ENCODE results near the gene TMEM131L.

DNA sequence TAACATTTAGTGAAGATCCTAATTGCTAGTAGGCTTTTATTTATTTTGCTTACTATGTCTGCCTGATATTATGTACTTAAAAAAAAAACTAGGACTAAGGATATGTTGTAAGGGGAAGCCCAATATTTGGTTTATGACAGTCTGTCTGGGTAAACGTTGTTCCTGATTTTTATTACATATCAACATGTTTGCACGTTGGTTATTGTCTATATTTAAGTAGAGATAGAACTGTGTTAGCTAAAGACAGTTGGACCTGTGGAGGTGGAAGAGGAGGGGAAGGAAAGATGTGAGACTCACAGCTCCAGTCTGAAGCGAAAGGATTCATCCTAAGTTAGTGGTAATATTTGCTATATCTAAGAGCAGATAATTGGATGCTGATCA, 90.3 kb downstream of the TMEM131L start:
- TF ChIP-seq, protein P1, sequence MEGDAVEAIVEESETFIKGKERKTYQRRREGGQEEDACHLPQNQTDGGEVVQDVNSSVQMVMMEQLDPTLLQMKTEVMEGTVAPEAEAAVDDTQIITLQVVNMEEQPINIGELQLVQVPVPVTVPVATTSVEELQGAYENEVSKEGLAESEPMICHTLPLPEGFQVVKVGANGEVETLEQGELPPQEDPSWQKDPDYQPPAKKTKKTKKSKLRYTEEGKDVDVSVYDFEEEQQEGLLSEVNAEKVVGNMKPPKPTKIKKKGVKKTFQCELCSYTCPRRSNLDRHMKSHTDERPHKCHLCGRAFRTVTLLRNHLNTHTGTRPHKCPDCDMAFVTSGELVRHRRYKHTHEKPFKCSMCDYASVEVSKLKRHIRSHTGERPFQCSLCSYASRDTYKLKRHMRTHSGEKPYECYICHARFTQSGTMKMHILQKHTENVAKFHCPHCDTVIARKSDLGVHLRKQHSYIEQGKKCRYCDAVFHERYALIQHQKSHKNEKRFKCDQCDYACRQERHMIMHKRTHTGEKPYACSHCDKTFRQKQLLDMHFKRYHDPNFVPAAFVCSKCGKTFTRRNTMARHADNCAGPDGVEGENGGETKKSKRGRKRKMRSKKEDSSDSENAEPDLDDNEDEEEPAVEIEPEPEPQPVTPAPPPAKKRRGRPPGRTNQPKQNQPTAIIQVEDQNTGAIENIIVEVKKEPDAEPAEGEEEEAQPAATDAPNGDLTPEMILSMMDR (IDR thresholded peaks at IDR 0.05): no peak
- no peak for TF ChIP-seq POLR2A (IDR thresholded peaks at IDR 0.05)
- no peak for TF ChIP-seq EP300 (IDR thresholded peaks at IDR 0.05)
